A549 (cell line): Measurements from ENCODE around the gene DPPA2.

Experiments
- CBX8 ChIP-seq: fragments of 200-600 bp; sonication (generic); IDR thresholded peaks from 2 replicates; pipeline ENCODE4 v1.6.1; 2016
- CHD2 ChIP-seq: fragments of 150-350 bp; IDR thresholded peaks from 2 replicates; pipeline ENCODE4 v1.6.1; 2014; ENCODE audit warnings: low read length; ENCODE audit not compliant: partially characterized antibody
- EP300 ChIP-seq, 2 experiments: fragments of >200 bp; sonication (Bioruptor Twin); formaldehyde crosslinking; IDR thresholded peaks; 2 replicates in 1 of 2; 3 replicates in 1 of 2; pipeline ENCODE4 v1.6.1; 2016 to 2017
- HDAC2 ChIP-seq: fragments of 200-600 bp; sonication (generic); IDR thresholded peaks from 2 replicates; pipeline ENCODE4 v1.6.1; 2016
- KDM1A ChIP-seq: fragments of 200-600 bp; sonication (generic); IDR thresholded peaks from 2 replicates; pipeline ENCODE4 v1.6.1; 2016; ENCODE audit warnings: low read depth, mild to moderate bottlenecking
- POLR2A ChIP-seq: IDR thresholded peaks from 2 replicates; pipeline ENCODE4 v1.6.1; 2012; ENCODE audit warnings: mild to moderate bottlenecking, low read length
- RCOR1 ChIP-seq: fragments of 150-350 bp; IDR thresholded peaks from 2 replicates; pipeline ENCODE4 v1.6.1; 2014; ENCODE audit warnings: antibody characterized with exemption, low read length, low read depth
- RNF2 ChIP-seq: fragments of 200-600 bp; sonication (generic); IDR thresholded peaks from 2 replicates; pipeline ENCODE4 v1.6.1; 2016; ENCODE audit warnings: low read depth, mild to moderate bottlenecking, antibody characterized with exemption, moderate library complexity, borderline replicate concordance
- TF ChIP-seq, protein P1 (sequence below): fragments of >200 bp; sonication (Bioruptor Twin); formaldehyde crosslinking; IDR thresholded peaks from 3 replicates; pipeline ENCODE4 v1.5.1; 2016
- TF ChIP-seq, protein P2 (sequence below): fragments of 450-650 bp; IDR thresholded peaks from 2 replicates; pipeline ENCODE4 v1.6.1; 2014; ENCODE audit warnings: antibody characterized with exemption

DNA sequence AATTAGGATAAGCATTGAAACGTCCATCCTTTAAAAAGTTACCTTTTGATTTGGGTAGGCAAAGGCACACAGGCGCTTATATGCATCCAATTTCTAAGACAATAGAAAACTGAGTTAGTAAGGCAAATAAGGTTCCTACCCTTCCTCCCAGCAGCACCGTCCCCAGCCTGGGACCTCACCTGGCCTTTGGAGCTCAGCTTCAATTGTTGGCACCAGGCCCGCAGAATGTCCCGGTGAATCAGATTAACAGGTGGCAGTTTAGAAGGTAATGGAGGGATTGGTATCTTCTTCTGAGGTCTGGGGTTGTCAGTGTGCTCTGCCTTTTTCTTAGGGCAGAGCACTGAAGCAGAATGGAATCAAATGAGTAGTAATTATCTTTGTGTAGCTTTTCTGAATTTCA, 15.4 kb upstream of the DPPA2 start:
- TF ChIP-seq CBX8, result no peak
- TF ChIP-seq CHD2, result no peak
- TF ChIP-seq, protein P1, sequence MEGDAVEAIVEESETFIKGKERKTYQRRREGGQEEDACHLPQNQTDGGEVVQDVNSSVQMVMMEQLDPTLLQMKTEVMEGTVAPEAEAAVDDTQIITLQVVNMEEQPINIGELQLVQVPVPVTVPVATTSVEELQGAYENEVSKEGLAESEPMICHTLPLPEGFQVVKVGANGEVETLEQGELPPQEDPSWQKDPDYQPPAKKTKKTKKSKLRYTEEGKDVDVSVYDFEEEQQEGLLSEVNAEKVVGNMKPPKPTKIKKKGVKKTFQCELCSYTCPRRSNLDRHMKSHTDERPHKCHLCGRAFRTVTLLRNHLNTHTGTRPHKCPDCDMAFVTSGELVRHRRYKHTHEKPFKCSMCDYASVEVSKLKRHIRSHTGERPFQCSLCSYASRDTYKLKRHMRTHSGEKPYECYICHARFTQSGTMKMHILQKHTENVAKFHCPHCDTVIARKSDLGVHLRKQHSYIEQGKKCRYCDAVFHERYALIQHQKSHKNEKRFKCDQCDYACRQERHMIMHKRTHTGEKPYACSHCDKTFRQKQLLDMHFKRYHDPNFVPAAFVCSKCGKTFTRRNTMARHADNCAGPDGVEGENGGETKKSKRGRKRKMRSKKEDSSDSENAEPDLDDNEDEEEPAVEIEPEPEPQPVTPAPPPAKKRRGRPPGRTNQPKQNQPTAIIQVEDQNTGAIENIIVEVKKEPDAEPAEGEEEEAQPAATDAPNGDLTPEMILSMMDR, result no peak
- no peak for TF ChIP-seq KDM1A
- TF ChIP-seq POLR2A, result no peak
- TF ChIP-seq RCOR1, result no peak
- TF ChIP-seq RNF2, result no peak
- TF ChIP-seq EP300 (IDR thresholded peaks at IDR 0.05), result no peak
- no peak for TF ChIP-seq HDAC2
- TF ChIP-seq, protein P2, sequence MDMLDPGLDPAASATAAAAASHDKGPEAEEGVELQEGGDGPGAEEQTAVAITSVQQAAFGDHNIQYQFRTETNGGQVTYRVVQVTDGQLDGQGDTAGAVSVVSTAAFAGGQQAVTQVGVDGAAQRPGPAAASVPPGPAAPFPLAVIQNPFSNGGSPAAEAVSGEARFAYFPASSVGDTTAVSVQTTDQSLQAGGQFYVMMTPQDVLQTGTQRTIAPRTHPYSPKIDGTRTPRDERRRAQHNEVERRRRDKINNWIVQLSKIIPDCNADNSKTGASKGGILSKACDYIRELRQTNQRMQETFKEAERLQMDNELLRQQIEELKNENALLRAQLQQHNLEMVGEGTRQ, result no peak
